ENCODE data around the gene NUDT2. TPM values are rescaled to one million over a fixed set of nuclear protein-coding genes. Genes with fewer than 3 reads are reported as not detected.
A peak's percentile ranks its signal among the peaks of the same experiment; 100 is the strongest.

Gene NUDT2
- total RNA-seq, 1 experiment from 2014 or later, result 17.8 TPM

- H3K36me3 Mint-ChIP-seq, result peaks cover 3% of the 10 kb centered on the region; the same call in 1 of the 2 replicates
- peak; percentile 75 for ATAC-seq
- POLR2A ChIA-PET, result interaction anchor here (0.6 to 1.5 kb wide), 6 partner anchors 13 to 327 kb away, joined by 3 read pairs; no protein-coding TSS in a partner anchor
- TF ChIP-seq SMAD3 (CRISPR knock-in tag; IDR thresholded peaks at IDR 0.05; ENCODE audit: borderline replicate concordance) (no peak), MAX (CRISPR knock-in tag; IDR thresholded peaks at IDR 0.05) (no peak; the same call in 1 of the 2 replicates), CREM (CRISPR knock-in tag; IDR thresholded peaks at IDR 0.05) (no peak), KAT7 (CRISPR knock-in tag; IDR thresholded peaks at IDR 0.05; ENCODE audit: borderline replicate concordance) (0 out of 2 replicates have a peak, but pooled peaks have one; percentile 40), NFE2L1 (CRISPR knock-in tag; IDR thresholded peaks at IDR 0.05) (0 out of 2 replicates have a peak, but pooled peaks have one; percentile 28), NR2C2 (CRISPR knock-in tag; IDR thresholded peaks at IDR 0.05) (no peak), ESRRA (CRISPR knock-in tag; IDR thresholded peaks at IDR 0.05; ENCODE audit: borderline replicate concordance) (no peak), NFATC4 (CRISPR knock-in tag; IDR thresholded peaks at IDR 0.05) (no peak), FOXP1 (CRISPR knock-in tag; IDR thresholded peaks at IDR 0.05; ENCODE audit: borderline replicate concordance) (no peak), SMAD4 (CRISPR knock-in tag; IDR thresholded peaks at IDR 0.05) (no peak), FOXK1 (CRISPR knock-in tag; IDR thresholded peaks at IDR 0.05) (no peak), SP1 (CRISPR knock-in tag; conservative IDR thresholded peaks at IDR 0.05) (peak; percentile 96), HMGXB4 (CRISPR knock-in tag; IDR thresholded peaks at IDR 0.05) (no peak), USF1 (CRISPR knock-in tag; IDR thresholded peaks at IDR 0.05) (no peak), FOXJ3 (CRISPR knock-in tag; IDR thresholded peaks at IDR 0.05; ENCODE audit: borderline replicate concordance) (no peak), ZBTB21 (CRISPR knock-in tag; IDR thresholded peaks at IDR 0.05; ENCODE audit: borderline replicate concordance) (no peak), E2F5 (CRISPR knock-in tag; IDR thresholded peaks at IDR 0.05) (peak; percentile 70; the same call in 1 of the 2 replicates), ZNF263 (CRISPR knock-in tag; IDR thresholded peaks at IDR 0.05; ENCODE audit: low read depth) (no peak), CBFB (CRISPR knock-in tag; IDR thresholded peaks at IDR 0.05; ENCODE audit: low read depth) (no peak; the same call in 1 of the 2 replicates), ARID4B (CRISPR knock-in tag; IDR thresholded peaks at IDR 0.05; ENCODE audit: borderline replicate concordance) (0 out of 2 replicates have a peak, but pooled peaks have one; percentile 56)
- DNase-seq (ENCODE audit: low spot score), result peak; percentile 99
- peaks cover 32% of the 10 kb centered on the region for H3K27me3 Mint-ChIP-seq (ENCODE audit: low read depth)
- CTCF ChIA-PET, result interaction anchor here (0.6 to 7.9 kb wide), 15 partner anchors 27 to 676 kb away, joined by 3 to 168 read pairs (median 4); partner anchors contain the start of genes DNAI1 and FAM219A
- peak within 1 kb of the TSS; percentile 93 for H3K4me3 Mint-ChIP-seq
- no peaks in the 10 kb centered on the region for H3K9me3 Mint-ChIP-seq
- peaks cover 36% of the 10 kb centered on the region for H3K4me1 Mint-ChIP-seq
- peak within 1 kb of the TSS; percentile 82 for H3K27ac Mint-ChIP-seq
Measured at GRCh38 chr9:34376596-34377403, 47.4 kb downstream of the NUDT2 start, which contains the start of gene MYORG. MYORG (minus strand) TSS chr9:34376898; CDS start chr9:34372943, 3,955 bp downstream.

All from WTC11 (cell line).